Gastroesophageal sphincter (tissue), 4 donors: Measurements from ENCODE around the gene IQSEC1. TPM values are rescaled to one million over a fixed set of nuclear protein-coding genes. Genes with fewer than 3 reads are reported as not detected.

Experiments
- ATAC-seq: fragments of 150-250 bp; one replicate; pipeline ENCODE4 v1.9.1; 2016; ENCODE audit warnings: mild to moderate bottlenecking, moderate library complexity
- H3K27ac ChIP-seq, 4 donors: fragments of 200-600 bp; sonication (generic) in 3 of 4; 1 replicate in 3 of 4; 2 replicates in 1 of 4; pipeline ENCODE4 v1.5.1; 2016 to 2019
- H3K27me3 ChIP-seq: fragments of 200-600 bp; sonication (generic); one replicate; pipeline ENCODE4 v1.5.1; 2019
- H3K36me3 ChIP-seq, 2 donors: fragments of 200-600 bp; sonication (generic); one replicate each; pipeline ENCODE4 v1.5.1; 2019; ENCODE audit warnings: control low read depth in 1 of 2
- H3K4me1 ChIP-seq, 3 donors: fragments of 200-600 bp; sonication (generic); 1 replicate in 2 of 3; 2 replicates in 1 of 3; pipeline ENCODE4 v1.5.1; 2016 to 2019; ENCODE audit warnings: control low read depth in 2 of 3
- H3K4me3 ChIP-seq, 2 donors: fragments of 200-600 bp; sonication (generic); one replicate each; pipeline ENCODE4 v1.5.1; 2019; ENCODE audit warnings: mild to moderate bottlenecking in 1 of 2, moderate library complexity in 1 of 2
- H3K9me3 ChIP-seq, 3 donors: fragments of 200-600 bp; sonication (generic); one replicate each; pipeline ENCODE4 v1.5.1; 2017 to 2019; ENCODE audit warnings: control low read depth in 2 of 3
- EP300 ChIP-seq: sonication (generic); formaldehyde crosslinking; IDR thresholded peaks from one replicate; pipeline ENCODE4 v1.6.1; 2017; ENCODE audit warnings: antibody characterized with exemption, mild to moderate bottlenecking
- POLR2A ChIP-seq, 2 donors: fragments of 450-650 bp; IDR thresholded peaks; one replicate each; pipeline ENCODE4 v1.6.1; 2017; ENCODE audit warnings: antibody characterized with exemption in 2 of 2, mild to moderate bottlenecking in 2 of 2, moderate library complexity in 1 of 2
- POLR2AphosphoS5 ChIP-seq: sonication (generic); formaldehyde crosslinking; IDR thresholded peaks from one replicate; pipeline ENCODE4 v1.6.1; 2017; ENCODE audit warnings: antibody characterized with exemption
- WGBS, 2 donors: methylation state at CpG; one replicate each; pipeline ENCODE4 v1.1.5; 2018; ENCODE audit warnings: low coverage in 1 of 2; 5-methylcytosine and 5-hydroxymethylcytosine counted together
- total RNA-seq, 4 donors: library from RNA; depleted of rRNA; stranded (reverse); fragments of >200 nt; gene quantifications; one replicate each; pipeline ENCODE4 v1.1.0, GENCODE V29; 2016
- TF ChIP-seq, protein P1 (sequence below), 4 experiments: fragments of 200-600 bp in 2 of 4; fragments of 450-650 bp in 2 of 4; sonication (generic) in 1 of 4; IDR thresholded peaks; one replicate each; pipeline ENCODE4 v1.5.1; 2017 to 2019; ENCODE audit warnings: antibody characterized with exemption in 4 of 4, mild to moderate bottlenecking in 2 of 4, moderate library complexity in 2 of 4

The IQSEC1 gene
- total RNA-seq, 4 donors from 2014 or later: 49.5 to 104 (median 61.7) TPM

GRCh38 chr3:12908859-12909258 is 164.4 kb downstream of the IQSEC1 start:
- no peak overlapping the region for H3K4me3 ChIP-seq
- H3K36me3 ChIP-seq: peaks cover 0 to 100% of the 10 kb centered on the region in 2 donors
- no peaks in the 10 kb centered on the region for H3K4me1 ChIP-seq
- H3K9me3 ChIP-seq: no peaks in the 10 kb centered on the region
- no peak for ATAC-seq
- TF ChIP-seq, protein P1, sequence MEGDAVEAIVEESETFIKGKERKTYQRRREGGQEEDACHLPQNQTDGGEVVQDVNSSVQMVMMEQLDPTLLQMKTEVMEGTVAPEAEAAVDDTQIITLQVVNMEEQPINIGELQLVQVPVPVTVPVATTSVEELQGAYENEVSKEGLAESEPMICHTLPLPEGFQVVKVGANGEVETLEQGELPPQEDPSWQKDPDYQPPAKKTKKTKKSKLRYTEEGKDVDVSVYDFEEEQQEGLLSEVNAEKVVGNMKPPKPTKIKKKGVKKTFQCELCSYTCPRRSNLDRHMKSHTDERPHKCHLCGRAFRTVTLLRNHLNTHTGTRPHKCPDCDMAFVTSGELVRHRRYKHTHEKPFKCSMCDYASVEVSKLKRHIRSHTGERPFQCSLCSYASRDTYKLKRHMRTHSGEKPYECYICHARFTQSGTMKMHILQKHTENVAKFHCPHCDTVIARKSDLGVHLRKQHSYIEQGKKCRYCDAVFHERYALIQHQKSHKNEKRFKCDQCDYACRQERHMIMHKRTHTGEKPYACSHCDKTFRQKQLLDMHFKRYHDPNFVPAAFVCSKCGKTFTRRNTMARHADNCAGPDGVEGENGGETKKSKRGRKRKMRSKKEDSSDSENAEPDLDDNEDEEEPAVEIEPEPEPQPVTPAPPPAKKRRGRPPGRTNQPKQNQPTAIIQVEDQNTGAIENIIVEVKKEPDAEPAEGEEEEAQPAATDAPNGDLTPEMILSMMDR (IDR thresholded peaks at IDR 0.05): no peak
- no peak for TF ChIP-seq POLR2A (IDR thresholded peaks at IDR 0.05)
- no peak for TF ChIP-seq EP300
- no peak for TF ChIP-seq POLR2AphosphoS5
- no peak overlapping the region for H3K27ac ChIP-seq
- H3K27me3 ChIP-seq: no peaks in the 10 kb centered on the region
- 70 to 100% methylated on average over 1 to 2 of the region's 7 CpGs for WGBS, 2 donors

GRCh38 chr3:12908136-12908730 is 165.0 kb downstream of the IQSEC1 start:
- H3K27ac ChIP-seq: no peak overlapping the region
- peaks cover 0 to 100% of the 10 kb centered on the region in 2 donors for H3K36me3 ChIP-seq
- no peak for ATAC-seq
- 40 to 92% methylated on average over 1 to 12 of the region's 28 CpGs for WGBS, 2 donors
- no peaks in the 10 kb centered on the region for H3K4me1 ChIP-seq
- no peaks in the 10 kb centered on the region for H3K27me3 ChIP-seq
- H3K9me3 ChIP-seq: no peaks in the 10 kb centered on the region
- TF ChIP-seq POLR2AphosphoS5 (no peak), POLR2A (IDR thresholded peaks at IDR 0.05) (no peak), EP300 (no peak)
- TF ChIP-seq, protein P1 (IDR thresholded peaks at IDR 0.05): no peak
- H3K4me3 ChIP-seq: no peak overlapping the region

- Histone ChIP-seq H3K36me3 (peaks cover 0 to 100% of the 10 kb centered on the region in 2 donors), H3K27me3 (no peaks in the 10 kb centered on the region), H3K4me3 (no peak overlapping the region), H3K27ac (no peak overlapping the region), H3K9me3 (no peaks in the 10 kb centered on the region), H3K4me1 (no peaks in the 10 kb centered on the region)
- WGBS, 2 donors: 81 to 85% methylated on average over 5 to 6 of the region's 18 CpGs
- ATAC-seq: no peak
- TF ChIP-seq POLR2A (IDR thresholded peaks at IDR 0.05) (no peak), EP300 (no peak), POLR2AphosphoS5 (no peak)
- TF ChIP-seq, protein P1 (IDR thresholded peaks at IDR 0.05): no peak
Observed at GRCh38 chr3:12907729-12908128, 165.5 kb downstream of the IQSEC1 start.

DNA sequence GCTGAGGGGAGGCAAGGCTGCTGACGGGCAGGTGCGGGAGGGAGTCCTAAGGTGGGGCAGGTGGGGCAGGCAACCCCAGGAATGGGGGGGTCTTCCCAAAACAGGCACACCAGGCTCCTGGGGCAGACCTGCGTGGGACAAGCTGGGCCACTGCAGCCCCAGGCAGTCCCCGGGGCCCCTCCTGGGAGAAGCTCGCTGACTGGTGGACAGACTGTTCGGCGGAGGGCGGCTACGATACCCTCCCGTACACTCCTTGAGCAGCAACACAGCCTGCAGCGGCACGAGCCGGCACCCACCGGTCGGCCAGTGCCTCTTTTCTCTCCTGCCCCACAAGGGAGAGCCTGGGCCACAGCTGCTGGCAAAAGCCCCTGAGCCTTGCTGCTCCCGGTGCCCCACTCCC is 165.9 kb downstream of the IQSEC1 start:
- 81 to 93% methylated on average over 4 to 5 of the region's 16 CpGs for WGBS, 2 donors

More for the DNA sequence above, 165.9 kb downstream of the IQSEC1 start:
- TF ChIP-seq, protein P1 (IDR thresholded peaks at IDR 0.05): no peak
- TF ChIP-seq POLR2A (IDR thresholded peaks at IDR 0.05) (no peak), POLR2AphosphoS5 (no peak), EP300 (no peak)
- no peaks in the 10 kb centered on the region for H3K4me1 ChIP-seq
- ATAC-seq: no peak
- no peak overlapping the region for H3K27ac ChIP-seq
- no peaks in the 10 kb centered on the region for H3K9me3 ChIP-seq
- H3K27me3 ChIP-seq: no peaks in the 10 kb centered on the region
- no peak overlapping the region for H3K4me3 ChIP-seq
- H3K36me3 ChIP-seq: peaks cover 0 to 98% of the 10 kb centered on the region in 2 donors
